Upper lobe of left lung (tissue), 4 donors: Measurements from ENCODE around the gene MRPL1.

Experiments used
- EP300 ChIP-seq, 4 donors: sonication (generic); formaldehyde crosslinking; IDR thresholded peaks; one replicate each; pipeline ENCODE4 v1.5.1; 2017; ENCODE audit warnings: antibody characterized with exemption in 4 of 4, control low read depth in 2 of 4
- POLR2A ChIP-seq, 4 donors: fragments of 450-650 bp; IDR thresholded peaks; one replicate each; pipeline ENCODE4 v1.5.1; 2016 to 2017; ENCODE audit warnings: antibody characterized with exemption in 4 of 4, mild to moderate bottlenecking in 2 of 4
- POLR2AphosphoS5 ChIP-seq, 2 donors: sonication (generic); formaldehyde crosslinking; IDR thresholded peaks; one replicate each; pipeline ENCODE4 v1.5.1; 2017; ENCODE audit warnings: antibody characterized with exemption in 2 of 2
- TF ChIP-seq, protein P1 (sequence below), 6 experiments: fragments of 450-650 bp in 4 of 6; fragments of 200-600 bp in 2 of 6; sonication (generic) in 2 of 6; IDR thresholded peaks; one replicate each; pipeline ENCODE4 v1.5.1; 2016 to 2019; ENCODE audit warnings: antibody characterized with exemption in 6 of 6

GRCh38 chr4:77956917-77957316 lies 94.3 kb downstream of the MRPL1 start:
- TF ChIP-seq, protein P1, sequence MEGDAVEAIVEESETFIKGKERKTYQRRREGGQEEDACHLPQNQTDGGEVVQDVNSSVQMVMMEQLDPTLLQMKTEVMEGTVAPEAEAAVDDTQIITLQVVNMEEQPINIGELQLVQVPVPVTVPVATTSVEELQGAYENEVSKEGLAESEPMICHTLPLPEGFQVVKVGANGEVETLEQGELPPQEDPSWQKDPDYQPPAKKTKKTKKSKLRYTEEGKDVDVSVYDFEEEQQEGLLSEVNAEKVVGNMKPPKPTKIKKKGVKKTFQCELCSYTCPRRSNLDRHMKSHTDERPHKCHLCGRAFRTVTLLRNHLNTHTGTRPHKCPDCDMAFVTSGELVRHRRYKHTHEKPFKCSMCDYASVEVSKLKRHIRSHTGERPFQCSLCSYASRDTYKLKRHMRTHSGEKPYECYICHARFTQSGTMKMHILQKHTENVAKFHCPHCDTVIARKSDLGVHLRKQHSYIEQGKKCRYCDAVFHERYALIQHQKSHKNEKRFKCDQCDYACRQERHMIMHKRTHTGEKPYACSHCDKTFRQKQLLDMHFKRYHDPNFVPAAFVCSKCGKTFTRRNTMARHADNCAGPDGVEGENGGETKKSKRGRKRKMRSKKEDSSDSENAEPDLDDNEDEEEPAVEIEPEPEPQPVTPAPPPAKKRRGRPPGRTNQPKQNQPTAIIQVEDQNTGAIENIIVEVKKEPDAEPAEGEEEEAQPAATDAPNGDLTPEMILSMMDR (IDR thresholded peaks at IDR 0.05) = no peak
- TF ChIP-seq POLR2AphosphoS5 (IDR thresholded peaks at IDR 0.05) (no peak), EP300 (IDR thresholded peaks at IDR 0.05) (no peak), POLR2A (IDR thresholded peaks at IDR 0.05) (no peak)
